Hepatocyte (in vitro differentiated cells): ENCODE data around the gene AKAP13.

ENCODE experiments used
- CTCF ChIP-seq: fragments of 200-600 bp; sonication (generic); IDR thresholded peaks from 2 replicates; pipeline ENCODE4 v1.5.1; 2016; ENCODE audit warnings: antibody characterized with exemption, mild to moderate bottlenecking; ENCODE audit not compliant: poor library complexity
- EZH2 ChIP-seq: fragments of 200-600 bp; sonication (generic); IDR thresholded peaks from 2 replicates; pipeline ENCODE4 v1.6.1; 2016; ENCODE audit warnings: antibody characterized with exemption, mild to moderate bottlenecking, borderline replicate concordance
- EZH2phosphoT487 ChIP-seq: fragments of 200-600 bp; sonication (generic); IDR thresholded peaks from one replicate; pipeline ENCODE4 v1.6.1; 2018; ENCODE audit warnings: antibody characterized with exemption, mild to moderate bottlenecking, low read depth, moderate library complexity; ENCODE audit not compliant: unreplicated experiment, severe bottlenecking

DNA sequence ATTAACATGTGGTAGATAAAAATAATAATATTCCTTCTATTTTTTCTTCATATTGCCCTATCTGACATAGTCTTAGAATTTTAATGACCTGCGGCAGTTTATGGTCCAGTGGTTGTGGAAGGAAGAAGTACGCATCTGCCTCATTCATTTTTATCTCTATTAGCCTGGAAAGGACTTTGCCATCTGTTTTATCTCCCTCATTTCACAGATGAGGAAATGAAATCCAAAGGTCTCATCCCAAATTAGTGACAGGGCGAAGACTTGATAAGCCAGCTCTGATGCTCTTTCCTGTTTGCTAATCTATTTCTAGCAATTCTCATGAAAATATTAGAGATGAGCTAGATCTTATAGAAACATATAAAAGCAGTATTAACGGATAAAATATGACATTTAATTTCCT is 301.0 kb downstream of the AKAP13 start:
- TF ChIP-seq CTCF (no peak), EZH2phosphoT487 (no peak), EZH2 (no peak)
